ENCODE measurements around the gene MAPRE3. TPM values are rescaled to one million over a fixed set of nuclear protein-coding genes. Genes with fewer than 3 reads are reported as not detected.

The MAPRE3 gene
- total RNA-seq, 6 experiments from 2014 or later = 13.7 to 22.3 (median 17.3) TPM

DNA sequence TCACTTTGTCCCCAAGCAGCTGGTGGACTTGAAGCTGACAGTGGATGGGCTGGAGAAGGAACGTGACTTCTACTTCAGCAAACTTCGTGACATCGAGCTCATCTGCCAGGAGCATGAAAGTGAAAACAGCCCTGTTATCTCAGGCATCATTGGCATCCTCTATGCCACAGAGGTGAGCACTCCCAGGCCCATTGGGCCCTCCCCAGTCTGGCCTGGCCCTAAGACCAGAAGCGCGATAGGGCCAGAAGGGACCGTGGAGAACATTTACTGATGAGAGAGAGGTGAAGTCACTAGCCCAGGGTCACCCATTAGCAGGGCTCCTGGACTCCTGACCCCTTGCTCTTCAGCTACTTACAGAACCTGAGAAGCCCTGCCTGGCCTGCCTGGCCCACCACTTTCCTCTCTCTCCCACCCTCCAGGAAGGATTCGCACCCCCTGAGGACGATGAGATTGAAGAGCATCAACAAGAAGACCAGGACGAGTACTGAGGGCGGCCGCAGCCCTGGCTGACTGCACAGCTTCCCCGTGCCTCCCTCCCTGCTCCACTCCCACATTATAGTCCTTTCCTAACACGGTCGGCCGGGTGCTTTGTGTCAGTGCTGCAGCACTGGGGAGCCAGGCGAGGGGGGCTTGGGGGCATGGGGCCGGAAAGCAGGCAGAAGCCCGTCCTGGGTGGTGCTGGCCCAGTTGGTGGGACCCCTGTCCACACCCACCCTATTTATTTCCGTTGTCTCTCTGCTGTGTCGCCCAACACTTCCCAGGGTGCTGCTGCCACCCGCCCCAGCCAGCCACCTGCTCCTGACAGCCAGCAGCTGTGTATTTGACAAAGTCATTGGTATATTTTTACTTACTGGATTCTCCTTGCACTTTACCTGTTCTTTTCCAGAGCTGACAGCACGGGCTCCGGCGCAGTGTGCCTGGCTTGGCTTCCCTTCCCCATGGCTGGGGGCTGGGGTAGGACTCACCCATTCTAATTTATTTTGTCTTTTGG, 55.7 kb downstream of the MAPRE3 start:
- Histone ChIP-seq H3K27me3 (no peaks in the 10 kb centered on the region), H3K36me3 (peaks cover 0 to 25% (median 9%) of the 10 kb centered on the region in 4 donors), H3K9me3 (no peaks in the 10 kb centered on the region), H3K27ac (no peak overlapping the region), H3K4me3 (no peak overlapping the region), H3K4me1 (peaks cover 0 to 7% (median 4%) of the 10 kb centered on the region in 4 donors)
- DNase-seq (no peak), ATAC-seq (no peak)
- intact Hi-C loops (cut with DNase I) = loop anchor here in 1 of 2 donors (10.0 kb wide), 2 partner anchors 59 to 181 kb away; partner anchors contain the start of genes DPYSL5 and KHK
- TF ChIP-seq CTCF (IDR thresholded peaks at IDR 0.05) = no peak
- TF ChIP-seq POLR2A (IDR thresholded peaks at IDR 0.05) = no peak
- 91% methylated on average over 10 of the region's 24 CpGs for WGBS (ENCODE audit: insufficient coverage, low coverage, low lambda C conversion rate, missing lambda C conversion rate)

- Histone ChIP-seq H3K4me1 (no peaks in the 10 kb centered on the region), H3K36me3 (peaks cover 0 to 24% (median 9%) of the 10 kb centered on the region in 4 donors), H3K27ac (no peak overlapping the region), H3K4me3 (no peak overlapping the region), H3K9me3 (no peaks in the 10 kb centered on the region), H3K27me3 (no peaks in the 10 kb centered on the region)
- WGBS (ENCODE audit: insufficient coverage, low coverage, low lambda C conversion rate, missing lambda C conversion rate) = 67% methylated on average over 5 of the region's 10 CpGs
- no peak for ATAC-seq
- TF ChIP-seq POLR2A (IDR thresholded peaks at IDR 0.05) (no peak), CTCF (IDR thresholded peaks at IDR 0.05) (no peak)
- intact Hi-C loops (cut with DNase I) = loop anchor here in 1 of 2 donors (10.0 kb wide), 2 partner anchors 58 to 182 kb away; partner anchors contain the start of genes DPYSL5 and KHK
- no peak for DNase-seq
These were observed 56.8 kb downstream of the MAPRE3 start for GRCh38 chr2:27027211-27027651.

DNA sequence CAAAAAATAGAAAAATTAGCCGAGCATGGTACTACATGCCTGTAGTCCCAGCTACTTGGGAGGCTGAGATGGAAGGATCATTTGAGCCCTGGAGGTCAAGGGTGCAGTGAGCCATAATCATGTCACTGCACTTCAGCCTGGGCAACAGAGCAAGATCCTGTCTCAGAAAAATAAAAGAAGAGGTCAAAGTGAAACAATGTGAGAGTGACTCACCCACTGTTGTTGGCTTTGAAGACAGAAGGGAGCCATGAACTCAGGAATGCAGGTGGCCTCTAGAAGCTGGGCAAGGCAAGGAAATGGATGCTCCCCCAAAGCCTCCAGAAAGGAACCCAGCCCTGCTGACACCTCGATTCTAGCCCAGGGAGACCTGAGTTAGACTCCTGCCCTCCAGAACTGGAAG, 58.6 kb downstream of the MAPRE3 start:
- Histone ChIP-seq H3K27ac (no peak overlapping the region), H3K9me3 (no peaks in the 10 kb centered on the region), H3K4me1 (peaks cover 0 to 6% (median 0%) of the 10 kb centered on the region in 4 donors), H3K27me3 (no peaks in the 10 kb centered on the region), H3K4me3 (no peak overlapping the region), H3K36me3 (peaks cover 0 to 8% (median 4%) of the 10 kb centered on the region in 4 donors)
- TF ChIP-seq POLR2A (IDR thresholded peaks at IDR 0.05) (no peak), CTCF (IDR thresholded peaks at IDR 0.05) (no peak)
- intact Hi-C loops (cut with DNase I) = loop anchor here in 1 of 2 donors (10.0 kb wide), 2 partner anchors 56 to 184 kb away; partner anchors contain the start of genes DPYSL5 and KHK
- 62% methylated on average over 2 of the region's 2 CpGs for WGBS (ENCODE audit: insufficient coverage, low coverage, low lambda C conversion rate, missing lambda C conversion rate)
- no peak for DNase-seq
- ATAC-seq = no peak

DNA sequence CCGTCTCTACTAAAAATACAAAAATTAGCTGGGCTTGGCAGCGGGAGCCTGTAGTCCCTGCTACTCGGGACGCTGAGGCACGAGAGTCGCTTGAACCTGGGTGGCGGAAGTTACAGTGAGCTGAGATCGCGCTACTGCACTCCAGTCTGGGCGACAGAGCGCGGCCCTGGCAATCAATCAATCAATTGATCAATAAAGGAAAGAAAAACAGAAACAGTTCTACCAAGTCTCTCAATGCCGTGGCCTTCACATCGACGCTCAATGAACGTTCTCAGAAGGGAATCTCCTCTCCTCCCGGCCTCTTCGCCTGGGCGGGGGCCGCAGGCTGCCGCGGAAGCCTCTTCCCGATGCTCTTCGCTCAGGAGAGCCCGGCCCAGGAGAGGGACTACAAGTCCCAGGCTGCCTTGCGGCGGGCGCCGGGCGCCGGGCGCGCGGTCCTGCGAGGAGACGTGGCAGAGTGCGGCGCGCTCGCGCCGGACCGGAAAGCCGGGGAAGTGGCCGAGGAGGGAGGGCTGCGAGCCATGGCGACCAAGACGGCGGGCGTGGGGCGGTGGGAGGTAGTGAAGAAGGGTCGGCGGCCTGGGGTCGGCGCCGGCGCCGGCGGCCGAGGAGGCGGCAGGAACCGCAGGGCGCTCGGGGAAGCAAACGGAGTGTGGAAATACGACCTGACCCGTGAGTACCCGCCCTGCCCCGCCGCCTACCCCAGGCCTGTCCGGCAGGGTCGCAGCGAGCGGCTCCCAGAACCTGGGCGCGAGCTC, 62.2 kb downstream of the MAPRE3 start, which contains the start of gene TMEM214:
TSS of gene TMEM214 (plus strand) at position 471 of the 758 bp plus-strand sequence. CDS start at position 522, 51 bp downstream.
- Histone ChIP-seq H3K4me1 (peaks cover 0 to 13% (median 0%) of the 10 kb centered on the region in 4 donors), H3K9me3 (no peaks in the 10 kb centered on the region), H3K36me3 (peaks cover 5 to 29% (median 21%) of the 10 kb centered on the region in 4 donors), H3K27ac (peak within 1 kb of the TSS; percentile 58 to 90 (median 69)), H3K4me3 (peak within 1 kb of the TSS; percentile 81 to 96 (median 94)), H3K27me3 (no peaks in the 10 kb centered on the region)
- DNase-seq (peak; percentile 93 to 94 (median 94)), ATAC-seq (peak; percentile 95 to 99 (median 96))
- intact Hi-C loops (cut with DNase I) = no loop called here
- peak in 1 of 4 donors; percentile 13 for TF ChIP-seq CTCF (IDR thresholded peaks at IDR 0.05)
- TF ChIP-seq POLR2A (IDR thresholded peaks at IDR 0.05) = peak; percentile 87
- 2% methylated on average over 31 of the region's 76 CpGs for WGBS (ENCODE audit: insufficient coverage, low coverage, low lambda C conversion rate, missing lambda C conversion rate)

Measured in right lobe of liver (tissue), 6 donors.